ENCODE results near the gene FBXL16. TPM values are rescaled to one million over a fixed set of nuclear protein-coding genes. Genes with fewer than 3 reads are reported as not detected.

FBXL16 gene
- total and polyA plus RNA-seq, 9 of the 15 experiments (the other 6 are each of a cell fraction or from before 2014, with no cell fraction given): 0.21 to 8.2 (median 1.7) TPM

DNA sequence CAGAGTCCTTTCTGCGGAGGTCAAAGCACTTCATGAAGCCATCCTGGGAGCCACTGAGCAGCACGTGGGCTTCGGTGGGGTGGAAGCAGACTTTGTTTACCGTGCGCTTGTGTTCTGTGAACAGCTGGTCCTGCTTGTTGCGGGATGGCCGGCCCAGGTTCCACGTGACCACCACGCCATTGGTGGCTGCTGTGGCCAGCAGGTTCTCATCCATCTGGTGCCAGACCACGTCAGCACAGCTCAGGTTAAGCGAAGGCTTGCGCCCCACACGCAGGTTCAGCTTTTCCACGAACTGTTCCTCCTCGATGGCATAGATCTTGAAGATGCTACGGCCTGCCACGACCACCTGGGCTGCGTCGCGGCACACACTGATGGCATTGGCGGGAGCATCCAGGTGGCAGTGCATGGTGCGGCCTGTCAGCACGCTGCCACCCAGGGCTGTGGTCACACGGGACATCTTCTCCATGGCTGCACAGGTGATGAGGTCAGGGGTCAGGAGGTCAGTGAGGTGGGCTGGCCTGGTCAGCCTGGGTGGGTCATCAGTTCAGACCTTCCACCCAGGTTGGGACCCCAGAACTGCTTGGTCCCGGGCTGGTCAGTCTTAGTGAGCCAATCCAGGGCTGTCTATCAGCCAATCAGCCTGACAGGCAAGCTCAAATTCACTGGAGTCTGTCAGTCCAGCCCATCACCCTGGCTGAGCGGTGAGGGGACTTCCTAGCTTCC lies 16.3 kb downstream of the FBXL16 start (continued):
- TF ChIP-seq, protein P1, sequence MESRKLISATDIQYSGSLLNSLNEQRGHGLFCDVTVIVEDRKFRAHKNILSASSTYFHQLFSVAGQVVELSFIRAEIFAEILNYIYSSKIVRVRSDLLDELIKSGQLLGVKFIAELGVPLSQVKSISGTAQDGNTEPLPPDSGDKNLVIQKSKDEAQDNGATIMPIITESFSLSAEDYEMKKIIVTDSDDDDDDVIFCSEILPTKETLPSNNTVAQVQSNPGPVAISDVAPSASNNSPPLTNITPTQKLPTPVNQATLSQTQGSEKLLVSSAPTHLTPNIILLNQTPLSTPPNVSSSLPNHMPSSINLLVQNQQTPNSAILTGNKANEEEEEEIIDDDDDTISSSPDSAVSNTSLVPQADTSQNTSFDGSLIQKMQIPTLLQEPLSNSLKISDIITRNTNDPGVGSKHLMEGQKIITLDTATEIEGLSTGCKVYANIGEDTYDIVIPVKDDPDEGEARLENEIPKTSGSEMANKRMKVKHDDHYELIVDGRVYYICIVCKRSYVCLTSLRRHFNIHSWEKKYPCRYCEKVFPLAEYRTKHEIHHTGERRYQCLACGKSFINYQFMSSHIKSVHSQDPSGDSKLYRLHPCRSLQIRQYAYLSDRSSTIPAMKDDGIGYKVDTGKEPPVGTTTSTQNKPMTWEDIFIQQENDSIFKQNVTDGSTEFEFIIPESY (CRISPR knock-in tag; IDR thresholded peaks at IDR 0.05): peak; percentile 67; the same call in 1 of the 2 replicates
- TF ChIP-seq JUN (IDR thresholded peaks at IDR 0.05; ENCODE audit: borderline replicate concordance, low read depth, low read length) (no peak), JUN (CRISPR knock-in tag; IDR thresholded peaks at IDR 0.05; ENCODE audit: borderline replicate concordance) (peak; percentile 43; the same call in 1 of the 2 replicates), NR2C2 (CRISPR knock-in tag; IDR thresholded peaks at IDR 0.05) (no peak), NR2C2 (tag; IDR thresholded peaks at IDR 0.05) (0 out of 2 replicates have a peak, but pooled peaks have one; percentile 16), CBX3 (IDR thresholded peaks at IDR 0.05; ENCODE audit: borderline replicate concordance in 1 of 2, low read length in 2 of 2) (no peak), ZC3H4 (CRISPR knock-in tag; IDR thresholded peaks at IDR 0.05; ENCODE audit: borderline replicate concordance) (0 out of 2 replicates have a peak, but pooled peaks have one; percentile 34)

DNA sequence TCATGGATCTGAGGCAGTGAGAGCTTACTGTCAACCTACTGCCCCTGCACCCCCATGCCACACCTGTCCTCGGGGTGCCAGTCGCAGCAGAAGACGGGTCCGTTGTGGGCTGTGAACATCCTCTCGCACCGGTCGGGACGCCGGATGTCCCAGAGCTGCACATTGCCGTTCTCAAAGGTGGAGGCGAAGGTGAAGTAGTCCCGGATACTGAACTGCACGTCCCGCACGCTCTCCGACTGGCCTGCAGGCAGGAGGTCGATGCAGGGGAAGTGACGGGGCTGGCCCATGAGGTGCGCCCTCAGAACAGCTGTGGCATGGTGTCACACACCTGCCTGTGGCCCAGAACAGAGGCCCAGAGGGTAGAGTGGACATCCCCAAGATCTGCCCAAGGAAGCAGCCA lies 18.1 kb downstream of the FBXL16 start:
- WGBS (ENCODE audit: insufficient coverage, low coverage, missing lambda C conversion rate): 96% methylated on average over 14 of the region's 19 CpGs
- Histone ChIP-seq H3K79me2 (ENCODE audit: control insufficient read depth, insufficient read depth, low read length) (peaks cover 32% of the 10 kb centered on the region), H2AFZ (ENCODE audit: low read depth, low read length) (no peak overlapping the region), H3K4me2 (ENCODE audit: insufficient read depth, low read length) (no peak overlapping the region), H3K4me3 (no peak overlapping the region), H3K27me3 (ENCODE audit: control insufficient read depth in 2 of 2, insufficient read depth in 2 of 2, low read length in 2 of 2) (no peaks in the 10 kb centered on the region), H3K9me1 (ENCODE audit: control insufficient read depth, insufficient read depth, low read length) (peaks cover 7% of the 10 kb centered on the region), H3K36me3 (ENCODE audit: control insufficient read depth, insufficient read depth, low read length) (peaks cover 52% of the 10 kb centered on the region; the same call in 2 of the 3 replicates), H4K20me1 (replicated peaks; ENCODE audit: control insufficient read depth, insufficient read depth, low read length) (peaks cover 7% of the 10 kb centered on the region), H3K27ac (ENCODE audit: extremely low read depth, low read depth, low read length) (no peak overlapping the region), H3K9me3 (replicated peaks; ENCODE audit: control insufficient read depth, insufficient read depth, low read depth, low read length) (no peaks in the 10 kb centered on the region), H3K9ac (ENCODE audit: insufficient read depth in 1 of 2, low read depth in 2 of 2, low read length in 2 of 2) (peak overlapping the region in 1 of 2 experiments; percentile 81; a peak in 2 of 4 replicates), H3K4me1 (replicated peaks in 1 of 2; ENCODE audit: control insufficient read depth in 2 of 2, insufficient read depth in 2 of 2, low read length in 2 of 2) (peaks cover 16 to 85% of the 10 kb centered on the region in 2 experiments)
- ATAC-seq (no peak), DNase-seq (ENCODE audit: extremely low read depth in 1 of 4, low spot score in 3 of 4) (no peak), FAIRE-seq (no peak)
- no TSS peak for BruUV-seq (replicated peaks)
- in situ Hi-C loops (cut with MboI): no loop called here
- TF ChIP-seq ZC3H8 (IDR thresholded peaks at IDR 0.05) (no peak), LARP7 (IDR thresholded peaks at IDR 0.05) (no peak), KDM5B (IDR thresholded peaks at IDR 0.05; ENCODE audit: insufficient replicate concordance, low read depth, low read length) (peak; percentile 17), ZNF184 (CRISPR knock-in tag; IDR thresholded peaks at IDR 0.05) (no peak), ZFP30 (CRISPR knock-in tag; IDR thresholded peaks at IDR 0.05; ENCODE audit: borderline replicate concordance) (no peak)
- TF ChIP-seq, protein P2, sequence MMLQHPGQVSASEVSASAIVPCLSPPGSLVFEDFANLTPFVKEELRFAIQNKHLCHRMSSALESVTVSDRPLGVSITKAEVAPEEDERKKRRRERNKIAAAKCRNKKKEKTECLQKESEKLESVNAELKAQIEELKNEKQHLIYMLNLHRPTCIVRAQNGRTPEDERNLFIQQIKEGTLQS (IDR thresholded peaks at IDR 0.05): no peak
- TF ChIP-seq, protein P2 (CRISPR knock-in tag; conservative IDR thresholded peaks at IDR 0.05): no peak
- TF ChIP-seq, protein P1 (CRISPR knock-in tag; IDR thresholded peaks at IDR 0.05): no peak
- CTCF ChIA-PET (ENCODE audit: low intra/inter-chr PET ratio): no interaction called here
- POLR2A ChIA-PET: interaction anchor here (0.6 to 1.4 kb wide), 2 partner anchors 8 to 116 kb away, joined by 3 to 5 read pairs; no protein-coding TSS in a partner anchor
- intact Hi-C loops (cut with micrococcal nuclease): no loop called here

All from K562 (cell line).